ENCODE data around the gene NCOR2. TPM values are rescaled to one million over a fixed set of nuclear protein-coding genes. Genes with fewer than 3 reads are reported as not detected.

NCOR2 gene
- total RNA-seq, 1 donor from 2014 or later: 251 TPM

- no peak for DNase-seq (ENCODE audit: low spot score, unreplicated experiment)
- Mint-ChIP-seq H3K36me3 (ENCODE audit: insufficient read depth) (no peaks in the 10 kb centered on the region), H3K27ac (no peak overlapping the region), H3K9me3 (ENCODE audit: low read depth) (peaks cover 3% of the 10 kb centered on the region), H3K27me3 (peaks cover 5% of the 10 kb centered on the region), H3K4me1 (ENCODE audit: low read depth) (peaks cover 12% of the 10 kb centered on the region), H3K4me3 (ENCODE audit: low read depth) (no peak overlapping the region)
- TF ChIP-seq CTCF (IDR thresholded peaks at IDR 0.05; ENCODE audit: unreplicated experiment): no peak
Measured at GRCh38 chr12:124578445-124578844, 11.0 kb upstream of the NCOR2 start.

- Mint-ChIP-seq H3K27ac (no peak overlapping the region), H3K27me3 (peaks cover 5% of the 10 kb centered on the region), H3K4me1 (ENCODE audit: low read depth) (peaks cover 14% of the 10 kb centered on the region), H3K4me3 (ENCODE audit: low read depth) (no peak overlapping the region), H3K9me3 (ENCODE audit: low read depth) (peaks cover 3% of the 10 kb centered on the region), H3K36me3 (ENCODE audit: insufficient read depth) (no peaks in the 10 kb centered on the region)
- no peak for TF ChIP-seq CTCF (IDR thresholded peaks at IDR 0.05; ENCODE audit: unreplicated experiment)
- no peak for DNase-seq (ENCODE audit: low spot score, unreplicated experiment)
Measured at GRCh38 chr12:124577986-124578385, 10.6 kb upstream of the NCOR2 start.

GRCh38 chr12:124577374-124577773, 10.0 kb upstream of the NCOR2 start:
- H3K27me3 Mint-ChIP-seq: peaks cover 5% of the 10 kb centered on the region
- no peaks in the 10 kb centered on the region for H3K36me3 Mint-ChIP-seq (ENCODE audit: insufficient read depth)
- no peak for DNase-seq (ENCODE audit: low spot score, unreplicated experiment)
- H3K4me1 Mint-ChIP-seq (ENCODE audit: low read depth): peaks cover 17% of the 10 kb centered on the region
- no peak overlapping the region for H3K27ac Mint-ChIP-seq
- H3K9me3 Mint-ChIP-seq (ENCODE audit: low read depth): peaks cover 3% of the 10 kb centered on the region
- no peak overlapping the region for H3K4me3 Mint-ChIP-seq (ENCODE audit: low read depth)
- TF ChIP-seq CTCF (IDR thresholded peaks at IDR 0.05; ENCODE audit: unreplicated experiment): no peak

- TF ChIP-seq CTCF (IDR thresholded peaks at IDR 0.05; ENCODE audit: unreplicated experiment): no peak
- Mint-ChIP-seq H3K4me1 (ENCODE audit: low read depth) (peaks cover 17% of the 10 kb centered on the region), H3K4me3 (ENCODE audit: low read depth) (no peak overlapping the region), H3K9me3 (ENCODE audit: low read depth) (peaks cover 3% of the 10 kb centered on the region), H3K36me3 (ENCODE audit: insufficient read depth) (no peaks in the 10 kb centered on the region), H3K27ac (no peak overlapping the region), H3K27me3 (peaks cover 3% of the 10 kb centered on the region)
- DNase-seq (ENCODE audit: low spot score, unreplicated experiment): no peak
Measured at GRCh38 chr12:124576061-124576650, 8.7 kb upstream of the NCOR2 start.

GRCh38 chr12:124573839-124574786, 6.7 kb upstream of the NCOR2 start:
- Mint-ChIP-seq H3K4me3 (ENCODE audit: low read depth) (no peak overlapping the region), H3K27me3 (peaks cover 3% of the 10 kb centered on the region), H3K4me1 (ENCODE audit: low read depth) (peaks cover 17% of the 10 kb centered on the region), H3K36me3 (ENCODE audit: insufficient read depth) (no peaks in the 10 kb centered on the region), H3K27ac (no peak overlapping the region), H3K9me3 (ENCODE audit: low read depth) (peaks cover 3% of the 10 kb centered on the region)
- no peak for DNase-seq (ENCODE audit: low spot score, unreplicated experiment)
- no peak for TF ChIP-seq CTCF (IDR thresholded peaks at IDR 0.05; ENCODE audit: unreplicated experiment)
